Measurements from ENCODE around the gene NMUR2.

NMUR2 gene

DNA sequence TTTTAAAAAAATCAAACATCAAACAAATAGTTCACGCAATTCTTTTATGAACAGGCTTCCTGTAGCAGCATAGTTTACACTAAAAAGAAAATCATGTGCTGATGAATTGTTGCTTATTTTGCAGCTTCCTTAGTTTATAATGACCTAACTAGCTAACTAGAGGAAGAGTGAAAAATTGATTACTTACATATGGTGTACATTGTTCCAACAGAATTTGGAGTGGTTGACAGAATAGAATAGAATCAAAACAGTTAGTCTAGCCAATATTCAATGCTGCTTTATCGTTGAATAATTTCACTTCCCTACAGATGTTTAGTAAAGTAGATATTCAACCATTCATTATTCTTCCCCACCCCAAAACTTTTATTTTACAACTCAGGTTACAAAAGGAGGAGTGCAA, 4.2 kb downstream of the NMUR2 start:
- Histone ChIP-seq H3K27me3 (ENCODE audit: control insufficient read depth in 1 of 2, insufficient read depth in 2 of 2, low read length in 2 of 2) (no peaks in the 10 kb centered on the region), H3K27ac (ENCODE audit: low read depth, low read length) (no peak overlapping the region), H3K36me3 (ENCODE audit: insufficient read depth, low read length) (no peaks in the 10 kb centered on the region), H3K4me3 (ENCODE audit: low read depth in 1 of 2, low read length in 2 of 2) (no peak overlapping the region), H3K9ac (ENCODE audit: low read length) (no peak overlapping the region), H3K4me1 (ENCODE audit: insufficient read depth, low read length) (no peaks in the 10 kb centered on the region), H3K9me3 (ENCODE audit: low read length) (no peaks in the 10 kb centered on the region)

DNA sequence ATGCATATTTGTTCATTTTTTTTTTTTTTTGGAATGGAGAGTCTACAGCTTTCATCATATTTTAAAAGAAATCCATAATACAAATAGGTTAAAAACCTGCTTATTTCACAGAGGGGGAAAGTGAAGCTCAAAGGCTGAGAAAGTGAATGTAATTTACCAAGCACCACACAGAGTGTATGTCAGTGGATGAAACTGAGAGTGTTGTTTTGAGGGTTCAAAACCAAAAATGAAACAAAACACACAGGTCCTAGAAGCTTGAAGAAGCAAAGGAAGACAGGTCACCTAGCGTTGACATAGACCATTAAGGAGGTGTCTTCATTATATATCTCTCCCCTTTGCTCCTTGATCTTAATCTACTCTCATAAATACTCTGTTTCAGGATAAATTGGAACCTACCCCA, 7.5 kb downstream of the NMUR2 start:
- Histone ChIP-seq H3K27me3 (ENCODE audit: control insufficient read depth in 1 of 2, insufficient read depth in 2 of 2, low read length in 2 of 2) (no peaks in the 10 kb centered on the region), H3K27ac (ENCODE audit: low read depth, low read length) (no peak overlapping the region), H3K4me3 (ENCODE audit: low read depth in 1 of 2, low read length in 2 of 2) (no peak overlapping the region), H3K9me3 (ENCODE audit: low read length) (no peaks in the 10 kb centered on the region), H3K36me3 (ENCODE audit: insufficient read depth, low read length) (no peaks in the 10 kb centered on the region), H3K9ac (ENCODE audit: low read length) (no peak overlapping the region), H3K4me1 (ENCODE audit: insufficient read depth, low read length) (no peaks in the 10 kb centered on the region)

DNA sequence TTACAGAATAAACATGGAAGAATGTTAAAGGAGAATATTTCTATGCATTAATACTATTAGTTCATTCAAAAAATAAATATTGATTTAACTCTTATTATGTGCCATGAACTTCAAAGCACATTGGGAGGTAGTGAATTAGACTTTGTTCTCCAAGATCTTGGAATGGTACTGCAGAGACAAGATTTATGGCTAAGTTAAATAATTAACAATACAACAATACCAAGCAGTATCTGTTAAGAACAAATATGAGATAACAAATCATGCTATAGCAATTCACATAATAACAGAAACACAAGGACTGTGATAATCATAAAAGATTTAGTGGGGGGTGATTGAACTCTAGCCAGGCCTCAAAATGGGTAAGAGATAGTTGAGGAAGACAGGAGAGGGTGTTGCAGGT, 11.6 kb downstream of the NMUR2 start:
- Histone ChIP-seq H3K4me3 (ENCODE audit: low read depth in 1 of 2, low read length in 2 of 2) (no peak overlapping the region), H3K9me3 (ENCODE audit: low read length) (no peaks in the 10 kb centered on the region), H3K36me3 (ENCODE audit: insufficient read depth, low read length) (no peaks in the 10 kb centered on the region), H3K27me3 (ENCODE audit: control insufficient read depth in 1 of 2, insufficient read depth in 2 of 2, low read length in 2 of 2) (no peaks in the 10 kb centered on the region), H3K9ac (ENCODE audit: low read length) (no peak overlapping the region), H3K27ac (ENCODE audit: low read depth, low read length) (no peak overlapping the region), H3K4me1 (ENCODE audit: insufficient read depth, low read length) (no peaks in the 10 kb centered on the region)

DNA sequence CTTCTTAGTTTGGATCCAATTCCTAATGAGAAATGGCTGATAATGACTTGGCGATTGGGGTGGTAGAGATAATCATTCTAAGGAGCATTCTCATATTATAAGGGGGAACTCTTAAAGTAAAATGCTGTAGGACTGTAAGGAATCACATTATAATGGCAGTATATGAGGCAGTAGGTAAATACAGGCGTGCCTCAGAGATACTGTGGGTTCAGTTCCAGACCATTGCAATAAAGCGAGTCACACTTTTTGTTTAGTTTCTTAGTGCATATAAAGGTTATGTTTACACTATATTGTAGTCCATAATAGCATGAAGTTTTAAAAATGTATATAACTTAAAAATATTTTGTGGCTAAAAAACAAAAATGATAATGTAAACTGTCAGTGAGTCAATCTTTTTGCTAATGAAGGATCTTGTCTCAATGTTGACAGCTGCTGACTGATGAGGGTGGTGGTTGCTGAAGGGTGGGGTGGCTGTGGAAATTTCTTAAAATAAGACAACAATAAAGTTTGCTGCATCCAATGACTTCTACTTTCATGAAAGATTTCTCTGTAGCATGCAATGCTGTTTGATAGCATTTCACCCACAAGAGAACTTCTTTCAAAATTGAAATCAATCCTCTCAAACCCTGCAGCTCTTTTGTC, 15.8 kb downstream of the NMUR2 start:
- no peak overlapping the region for H3K27ac ChIP-seq (ENCODE audit: low read depth, low read length)
- no peaks in the 10 kb centered on the region for H3K9me3 ChIP-seq (ENCODE audit: low read length)
- H3K27me3 ChIP-seq (ENCODE audit: control insufficient read depth in 1 of 2, insufficient read depth in 2 of 2, low read length in 2 of 2) = no peaks in the 10 kb centered on the region
- H3K9ac ChIP-seq (ENCODE audit: low read length) = no peak overlapping the region
- H3K4me3 ChIP-seq (ENCODE audit: low read depth in 1 of 2, low read length in 2 of 2) = no peak overlapping the region
- no peaks in the 10 kb centered on the region for H3K4me1 ChIP-seq (ENCODE audit: insufficient read depth, low read length)
- no peaks in the 10 kb centered on the region for H3K36me3 ChIP-seq (ENCODE audit: insufficient read depth, low read length)

DNA sequence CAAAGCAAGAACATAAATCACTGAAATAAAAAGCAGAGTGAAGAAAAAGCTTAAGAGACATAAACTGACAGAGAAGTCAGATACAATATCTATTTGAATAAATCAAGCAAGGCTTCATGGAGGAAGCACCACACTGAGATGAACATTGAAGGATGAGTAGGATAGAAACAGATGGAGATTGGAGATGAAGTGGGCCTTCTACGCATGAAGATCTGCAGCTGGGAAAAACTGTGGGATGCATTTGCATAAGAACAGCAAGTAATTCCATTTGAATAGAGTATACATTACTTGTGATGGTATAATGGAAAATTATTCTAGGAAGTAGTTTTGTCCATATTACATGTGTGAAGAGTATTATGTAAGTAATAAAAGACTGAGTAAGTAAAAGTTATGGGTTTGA, 16.5 kb downstream of the NMUR2 start:
- H3K4me1 ChIP-seq (ENCODE audit: insufficient read depth, low read length) = no peaks in the 10 kb centered on the region
- H3K4me3 ChIP-seq (ENCODE audit: low read depth in 1 of 2, low read length in 2 of 2) = no peak overlapping the region
- H3K9ac ChIP-seq (ENCODE audit: low read length) = no peak overlapping the region
- no peak overlapping the region for H3K27ac ChIP-seq (ENCODE audit: low read depth, low read length)
- no peaks in the 10 kb centered on the region for H3K27me3 ChIP-seq (ENCODE audit: control insufficient read depth in 1 of 2, insufficient read depth in 2 of 2, low read length in 2 of 2)
- H3K36me3 ChIP-seq (ENCODE audit: insufficient read depth, low read length) = no peaks in the 10 kb centered on the region
- no peaks in the 10 kb centered on the region for H3K9me3 ChIP-seq (ENCODE audit: low read length)

DNA sequence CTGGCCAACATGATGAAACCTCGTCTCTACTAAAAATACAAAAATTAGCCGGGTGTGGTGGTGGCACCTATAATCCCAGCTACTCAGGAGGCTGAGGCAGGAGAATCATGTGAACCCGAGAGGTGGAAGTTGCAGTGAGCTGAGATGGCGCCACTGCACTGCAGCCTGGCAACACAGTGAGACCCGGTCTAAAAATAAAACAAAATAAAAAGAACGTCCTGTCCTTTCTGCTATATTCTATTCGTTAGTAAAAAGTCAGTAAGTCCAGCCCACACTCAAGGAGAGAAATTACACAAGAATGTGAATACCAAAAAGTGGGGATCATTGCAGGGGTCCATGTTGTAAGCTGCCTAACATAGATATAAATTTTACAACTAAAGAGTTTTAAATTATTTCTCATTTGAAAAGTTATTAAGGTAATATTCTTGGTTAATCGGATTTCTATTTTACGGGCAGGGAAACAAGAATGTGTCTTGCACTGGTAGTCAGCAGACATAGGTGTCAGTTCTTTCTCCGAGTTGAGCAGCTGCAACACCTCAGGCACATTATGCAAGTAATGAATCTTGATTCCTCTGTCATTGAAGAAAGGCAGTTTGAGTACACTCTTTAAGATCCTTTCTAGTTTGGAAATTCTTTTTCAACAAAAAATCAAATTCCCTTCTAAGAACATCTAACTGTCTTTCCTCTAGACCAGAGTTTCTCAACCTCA, 24.5 kb downstream of the NMUR2 start:
- no peak overlapping the region for H3K27ac ChIP-seq (ENCODE audit: low read depth, low read length)

DNA sequence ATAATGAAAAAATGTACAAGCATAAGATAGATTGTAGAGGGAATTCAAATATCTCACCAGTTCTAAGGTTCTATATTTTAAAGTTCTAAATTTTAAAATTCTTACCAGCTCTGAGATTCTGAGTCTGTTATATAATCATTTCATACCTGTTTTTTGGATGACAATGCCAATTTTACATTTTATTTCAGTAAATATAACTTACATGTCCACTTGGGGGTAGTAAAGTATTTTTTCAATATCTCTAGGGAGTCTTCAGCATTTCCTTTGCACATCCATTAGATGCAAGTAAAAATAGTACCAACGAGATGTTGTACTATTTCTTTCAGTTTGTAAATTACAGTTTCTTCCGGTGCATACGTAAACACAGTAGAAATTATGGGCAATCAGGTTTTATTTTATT, 25.7 kb downstream of the NMUR2 start:
- Histone ChIP-seq H3K27me3 (ENCODE audit: control insufficient read depth in 1 of 2, insufficient read depth in 2 of 2, low read length in 2 of 2) (no peaks in the 10 kb centered on the region), H3K4me3 (ENCODE audit: low read depth in 1 of 2, low read length in 2 of 2) (no peak overlapping the region), H3K36me3 (ENCODE audit: insufficient read depth, low read length) (no peaks in the 10 kb centered on the region), H3K27ac (ENCODE audit: low read depth, low read length) (no peak overlapping the region), H3K4me1 (ENCODE audit: insufficient read depth, low read length) (no peaks in the 10 kb centered on the region), H3K9ac (ENCODE audit: low read length) (no peak overlapping the region), H3K9me3 (ENCODE audit: low read length) (no peaks in the 10 kb centered on the region)

More for the DNA sequence above, 24.5 kb downstream of the NMUR2 start:
- Histone ChIP-seq H3K9me3 (ENCODE audit: low read length) (no peaks in the 10 kb centered on the region), H3K27me3 (ENCODE audit: control insufficient read depth in 1 of 2, insufficient read depth in 2 of 2, low read length in 2 of 2) (no peaks in the 10 kb centered on the region), H3K36me3 (ENCODE audit: insufficient read depth, low read length) (no peaks in the 10 kb centered on the region), H3K4me3 (ENCODE audit: low read depth in 1 of 2, low read length in 2 of 2) (no peak overlapping the region), H3K9ac (ENCODE audit: low read length) (no peak overlapping the region), H3K4me1 (ENCODE audit: insufficient read depth, low read length) (no peaks in the 10 kb centered on the region)

DNA sequence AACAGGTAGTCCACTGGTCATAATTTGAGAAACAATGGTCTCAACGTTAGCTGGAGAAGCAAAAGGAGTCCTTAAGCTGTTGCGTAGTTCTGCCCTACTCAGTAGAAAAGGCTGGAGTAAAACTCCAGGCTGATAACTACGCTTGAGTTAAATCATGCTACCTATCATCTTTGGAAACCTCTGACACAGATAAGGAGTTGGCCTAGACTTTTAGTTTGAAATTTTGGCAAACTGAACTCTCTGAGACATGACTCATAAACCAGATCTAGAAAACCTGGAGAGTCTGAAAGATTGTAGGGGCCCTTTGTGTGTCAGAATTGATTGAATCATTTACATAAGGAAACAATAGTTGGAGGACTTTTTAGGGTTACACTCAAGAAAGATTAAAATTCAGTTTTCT, 26.3 kb downstream of the NMUR2 start:
- Histone ChIP-seq H3K4me1 (ENCODE audit: insufficient read depth, low read length) (no peaks in the 10 kb centered on the region), H3K27ac (ENCODE audit: low read depth, low read length) (no peak overlapping the region), H3K4me3 (ENCODE audit: low read depth in 1 of 2, low read length in 2 of 2) (no peak overlapping the region), H3K9ac (ENCODE audit: low read length) (no peak overlapping the region), H3K27me3 (ENCODE audit: control insufficient read depth in 1 of 2, insufficient read depth in 2 of 2, low read length in 2 of 2) (no peaks in the 10 kb centered on the region), H3K36me3 (ENCODE audit: insufficient read depth, low read length) (no peaks in the 10 kb centered on the region), H3K9me3 (ENCODE audit: low read length) (no peaks in the 10 kb centered on the region)

DNA sequence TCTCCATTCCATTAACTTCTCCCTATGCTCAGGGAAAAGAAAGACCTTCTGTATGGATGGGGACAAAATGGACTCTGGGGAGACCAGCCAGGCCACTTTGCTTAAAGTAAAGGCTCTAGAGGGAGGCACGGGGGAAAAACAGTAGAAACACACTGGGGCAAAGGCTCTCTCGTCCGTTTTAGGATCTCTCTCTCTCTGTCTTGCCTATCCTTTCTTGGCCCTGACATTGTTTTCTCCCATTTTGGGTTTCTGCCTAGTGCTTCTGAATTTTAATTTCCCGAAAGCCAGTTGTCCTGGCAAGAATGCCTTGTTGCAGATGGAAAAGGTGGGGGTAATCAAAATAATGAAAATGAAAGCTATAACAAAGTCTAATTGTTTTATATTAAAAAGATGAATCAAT, 28.2 kb downstream of the NMUR2 start:
- Histone ChIP-seq H3K27ac (ENCODE audit: low read depth, low read length) (no peak overlapping the region), H3K4me3 (ENCODE audit: low read depth in 1 of 2, low read length in 2 of 2) (no peak overlapping the region), H3K9me3 (ENCODE audit: low read length) (no peaks in the 10 kb centered on the region), H3K36me3 (ENCODE audit: insufficient read depth, low read length) (no peaks in the 10 kb centered on the region), H3K9ac (ENCODE audit: low read length) (no peak overlapping the region), H3K27me3 (ENCODE audit: control insufficient read depth in 1 of 2, insufficient read depth in 2 of 2, low read length in 2 of 2) (no peaks in the 10 kb centered on the region), H3K4me1 (ENCODE audit: insufficient read depth, low read length) (no peaks in the 10 kb centered on the region)

DNA sequence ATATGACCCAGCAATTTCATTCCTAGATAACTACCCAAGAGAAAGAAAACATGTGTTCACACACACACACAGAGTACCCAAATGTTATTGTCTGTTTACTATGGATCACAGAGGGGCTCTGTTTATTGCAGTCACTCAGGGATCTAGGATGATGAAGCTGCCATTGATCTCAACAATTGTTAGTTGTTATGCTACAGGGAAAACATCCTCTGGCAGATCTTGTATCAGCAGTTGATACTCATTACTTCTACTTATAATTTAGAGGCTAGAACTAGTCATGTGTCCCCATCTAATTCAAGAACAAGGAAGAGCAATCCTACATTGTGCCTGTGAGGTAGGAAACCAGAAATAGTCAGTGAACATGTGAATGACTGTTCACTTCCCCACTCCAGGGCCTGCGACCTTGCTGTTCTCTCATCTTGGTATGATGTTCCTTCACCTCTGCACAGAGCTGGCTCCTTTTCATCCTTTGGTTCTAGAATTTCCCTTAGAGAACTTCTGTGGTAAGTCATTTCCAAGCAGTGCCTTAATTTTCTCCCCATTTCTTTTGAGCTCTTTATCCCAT, 30.3 kb downstream of the NMUR2 start:
- Histone ChIP-seq H3K36me3 (ENCODE audit: insufficient read depth, low read length) (no peaks in the 10 kb centered on the region), H3K9ac (ENCODE audit: low read length) (no peak overlapping the region), H3K9me3 (ENCODE audit: low read length) (no peaks in the 10 kb centered on the region), H3K27me3 (ENCODE audit: control insufficient read depth in 1 of 2, insufficient read depth in 2 of 2, low read length in 2 of 2) (no peaks in the 10 kb centered on the region), H3K4me3 (ENCODE audit: low read depth in 1 of 2, low read length in 2 of 2) (no peak overlapping the region), H3K4me1 (ENCODE audit: insufficient read depth, low read length) (no peaks in the 10 kb centered on the region), H3K27ac (ENCODE audit: low read depth, low read length) (no peak overlapping the region)

DNA sequence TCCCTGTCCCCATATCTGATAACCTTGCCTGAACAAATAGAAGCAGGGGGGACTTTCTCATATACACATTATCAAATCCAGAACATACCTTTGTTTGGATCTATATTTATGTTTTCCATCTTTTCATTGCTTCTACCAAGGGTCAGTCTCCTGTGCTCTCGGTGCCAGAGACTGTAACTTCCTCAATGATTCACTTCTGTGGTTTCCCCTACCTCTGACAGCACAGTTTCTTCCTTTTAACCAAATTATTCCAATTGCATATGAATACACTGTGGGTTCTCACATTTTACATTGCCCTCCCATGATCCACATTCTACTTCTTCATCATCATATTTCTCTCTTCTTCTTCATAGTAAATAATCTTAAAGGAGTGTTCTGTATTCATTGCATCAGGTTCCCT, 32.2 kb downstream of the NMUR2 start:
- H3K9me3 ChIP-seq (ENCODE audit: low read length) = no peaks in the 10 kb centered on the region
- H3K36me3 ChIP-seq (ENCODE audit: insufficient read depth, low read length) = no peaks in the 10 kb centered on the region
- no peak overlapping the region for H3K4me3 ChIP-seq (ENCODE audit: low read depth in 1 of 2, low read length in 2 of 2)
- H3K9ac ChIP-seq (ENCODE audit: low read length) = no peak overlapping the region
- no peaks in the 10 kb centered on the region for H3K27me3 ChIP-seq (ENCODE audit: control insufficient read depth in 1 of 2, insufficient read depth in 2 of 2, low read length in 2 of 2)
- no peaks in the 10 kb centered on the region for H3K4me1 ChIP-seq (ENCODE audit: insufficient read depth, low read length)
- H3K27ac ChIP-seq (ENCODE audit: low read depth, low read length) = no peak overlapping the region

DNA sequence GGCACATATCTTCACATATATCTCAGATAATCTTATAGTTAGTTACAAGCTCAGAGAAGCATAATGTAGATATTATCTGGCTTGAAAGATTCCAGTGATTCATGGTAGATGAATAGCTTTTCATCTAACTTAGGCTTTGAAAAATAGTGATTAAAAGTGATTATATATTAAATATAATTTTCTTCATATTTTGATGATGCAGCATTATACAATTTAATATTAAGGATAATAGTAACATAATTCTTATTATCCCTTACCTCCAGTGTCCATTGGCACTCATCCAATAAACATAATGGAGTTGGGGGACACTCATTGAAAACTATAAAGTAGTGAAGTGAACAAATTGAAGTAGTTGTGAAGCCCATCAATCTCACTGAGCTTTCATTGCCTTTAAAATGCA, 35.8 kb downstream of the NMUR2 start:
- H3K4me1 ChIP-seq (ENCODE audit: insufficient read depth, low read length) = no peaks in the 10 kb centered on the region
- no peaks in the 10 kb centered on the region for H3K9me3 ChIP-seq (ENCODE audit: low read length)
- no peaks in the 10 kb centered on the region for H3K36me3 ChIP-seq (ENCODE audit: insufficient read depth, low read length)
- no peak overlapping the region for H3K27ac ChIP-seq (ENCODE audit: low read depth, low read length)
- no peak overlapping the region for H3K9ac ChIP-seq (ENCODE audit: low read length)
- H3K27me3 ChIP-seq (ENCODE audit: control insufficient read depth in 1 of 2, insufficient read depth in 2 of 2, low read length in 2 of 2) = no peaks in the 10 kb centered on the region
- no peak overlapping the region for H3K4me3 ChIP-seq (ENCODE audit: low read depth in 1 of 2, low read length in 2 of 2)
